K562 (cell line): Measurements from ENCODE around the gene TOMT. TPM values are rescaled to one million over a fixed set of nuclear protein-coding genes. Genes with fewer than 3 reads are reported as not detected.

Source experiments
- ATAC-seq: fragments of 200-7000 bp; cut with Tn5 transposase; 3 replicates; pipeline ENCODE4 v1.9.1; 2020; ENCODE audit warnings: moderate library complexity
- BruUV-seq: library from RNA; stranded (reverse); fragments of 400-500 nt; replicated peaks from 2 replicates; lab custom pipeline; 2021; lab: Mats Ljungman, UMichigan
- CTCF ChIA-PET: fragments of 300-600 bp; formaldehyde crosslinking; extraction: SDS; loops from one replicate; lab custom pipeline; 2021; ENCODE audit warnings: low intra/inter-chr PET ratio; lab: Yijun Ruan, JAX
- POLR2A ChIA-PET: fragments of 300-600, 350-650 bp; sonication (Branson Sonifier 250); formaldehyde crosslinking; extraction: SDS; loops from one replicate; lab custom pipeline; 2021; ENCODE audit warnings: antibody characterized with exemption, inconsistent platforms; lab: Yijun Ruan, JAX
- DNase-seq, 4 experiments: peaks; one replicate each; pipeline versions ENCODE4 v3.0.0 to v3.0.0-alpha.2; 2011 to 2018; ENCODE audit warnings: low spot score in 3 of 4, mixed read lengths in 3 of 4; ENCODE audit errors: extremely low read depth in 1 of 4
- FAIRE-seq: peaks from 2 replicates; lab custom pipeline; 2011; peaks lifted over from hg19 to GRCh38; lab: Jason Lieb, UNC
- H2AFZ ChIP-seq: 2 replicates; pipeline ENCODE4 v1.6.0; 2011; ENCODE audit warnings: low read depth, low read length, control low read depth, inconsistent platforms
- H3K27ac ChIP-seq: fragments of 200-600 bp; 3 replicates; pipeline ENCODE4 v1.8.0; 2011; ENCODE audit warnings: low read depth, mild to moderate bottlenecking, control low read depth, inconsistent platforms, low read length, moderate library complexity, mixed read lengths; ENCODE audit errors: extremely low read depth
- H3K27me3 ChIP-seq, 2 experiments: fragments of 300-600 bp in 1 of 2; 2 replicates in 1 of 2; 3 replicates in 1 of 2; pipeline versions ENCODE4 v1.6.0 to v1.8.0; 2011; ENCODE audit warnings: inconsistent platforms in 2 of 2, low read length in 2 of 2, mild to moderate bottlenecking in 1 of 2, mixed read lengths in 1 of 2, moderate library complexity in 1 of 2; ENCODE audit not compliant: control insufficient read depth in 2 of 2, insufficient read depth in 2 of 2
- H3K36me3 ChIP-seq: fragments of 300-600 bp; 3 replicates; pipeline ENCODE4 v1.8.0; 2011; ENCODE audit warnings: mild to moderate bottlenecking, low read length, inconsistent platforms; ENCODE audit not compliant: control insufficient read depth, insufficient read depth
- H3K4me1 ChIP-seq, 2 experiments: fragments of 200-600 bp in 1 of 2; replicated peaks in 1 of 2; 2 replicates in 1 of 2; 3 replicates in 1 of 2; pipeline versions ENCODE4 v1.5.1 to v1.8.0; 2011; ENCODE audit warnings: inconsistent platforms in 2 of 2, low read length in 2 of 2, mild to moderate bottlenecking in 1 of 2, mixed read lengths in 1 of 2, moderate library complexity in 1 of 2; ENCODE audit not compliant: control insufficient read depth in 2 of 2, insufficient read depth in 2 of 2
- H3K4me2 ChIP-seq: 2 replicates; pipeline ENCODE4 v1.6.1; 2011; ENCODE audit warnings: low read length, control low read depth, inconsistent platforms, mixed read lengths; ENCODE audit not compliant: insufficient read depth
- H3K4me3 ChIP-seq: fragments of 200-600 bp; sonication (generic), shearing (Covaris generic); 2 replicates; pipeline ENCODE4 v1.5.1; 2016; ENCODE audit warnings: control low read depth, inconsistent platforms
- H3K79me2 ChIP-seq: fragments of 200-600 bp; 3 replicates; pipeline ENCODE4 v1.8.0; 2011; ENCODE audit warnings: low read length, inconsistent platforms; ENCODE audit not compliant: control insufficient read depth, insufficient read depth
- H3K9ac ChIP-seq, 2 experiments: 2 replicates each; pipeline versions ENCODE4 v1.6.0 to v1.6.1; 2011; ENCODE audit warnings: low read depth in 2 of 2, low read length in 2 of 2, control low read depth in 1 of 2, inconsistent platforms in 1 of 2, mild to moderate bottlenecking in 1 of 2, mixed read lengths in 1 of 2; ENCODE audit not compliant: insufficient read depth in 1 of 2
- H3K9me1 ChIP-seq: one replicate; pipeline ENCODE4 v1.6.0; 2011; ENCODE audit warnings: inconsistent platforms, mild to moderate bottlenecking, low read length, moderate library complexity; ENCODE audit not compliant: control insufficient read depth, insufficient read depth
- H3K9me3 ChIP-seq: replicated peaks from 2 replicates; pipeline ENCODE4 v1.5.1; 2011; ENCODE audit warnings: low read depth, low read length, inconsistent platforms; ENCODE audit not compliant: control insufficient read depth, insufficient read depth
- H4K20me1 ChIP-seq: replicated peaks from 2 replicates; pipeline ENCODE4 v1.6.1; 2011; ENCODE audit warnings: low read length, inconsistent platforms, mixed read lengths; ENCODE audit not compliant: control insufficient read depth, insufficient read depth
- CBX1 ChIP-seq: sonication (generic); IDR thresholded peaks from 2 replicates; pipeline ENCODE4 v1.6.1; 2016; ENCODE audit warnings: antibody characterized with exemption, low read depth, mild to moderate bottlenecking
- GATA2 ChIP-seq: sonication (generic); formaldehyde crosslinking; IDR thresholded peaks from 2 replicates; pipeline ENCODE4 v1.4.0; 2020; ENCODE audit warnings: mild to moderate bottlenecking, missing genetic modification reagents
- GTF2E2 ChIP-seq: fragments of 200-800 bp; sonication (Bioruptor generic); IDR thresholded peaks from 2 replicates; pipeline ENCODE4 v1.6.1; 2016; ENCODE audit warnings: missing genetic modification characterization, missing compliant biosample characterization
- KAT2B ChIP-seq: IDR thresholded peaks from one replicate; pipeline ENCODE4 v1.6.1; 2012; ENCODE audit warnings: low read depth, mild to moderate bottlenecking, control low read depth, inconsistent platforms, low read length, moderate library complexity
- KDM1A ChIP-seq, 2 experiments: fragments of 450-650 bp; IDR thresholded peaks; 2 replicates each; pipeline ENCODE4 v1.6.1; 2016; ENCODE audit warnings: mild to moderate bottlenecking in 2 of 2
- L3MBTL2 ChIP-seq: fragments of 450-650 bp; IDR thresholded peaks from 2 replicates; pipeline ENCODE4 v1.6.1; 2016; ENCODE audit warnings: mild to moderate bottlenecking, moderate library complexity
- MXI1 ChIP-seq: IDR thresholded peaks from 2 replicates; pipeline ENCODE4 v1.6.1; 2011; ENCODE audit warnings: low read depth, mild to moderate bottlenecking, improper control_type of control experiment, low read length
- NFE2L1 ChIP-seq: fragments of 450-650 bp; IDR thresholded peaks from 2 replicates; pipeline ENCODE4 v1.6.1; 2016; ENCODE audit warnings: missing genetic modification characterization, low read depth, mild to moderate bottlenecking, missing compliant biosample characterization, moderate library complexity, borderline replicate concordance
- TEAD4 ChIP-seq, 2 experiments: sonication (generic) in 1 of 2; formaldehyde crosslinking in 1 of 2; IDR thresholded peaks; 2 replicates each; pipeline versions ENCODE4 v1.6.1 to v1.8.0; 2012 to 2022; ENCODE audit warnings: borderline replicate concordance in 1 of 2, inconsistent platforms in 1 of 2, low read length in 1 of 2, mild to moderate bottlenecking in 1 of 2, missing genetic modification reagents in 1 of 2
- TRIM28 ChIP-seq: fragments of 450-650 bp; IDR thresholded peaks from 2 replicates; pipeline ENCODE4 v1.6.1; 2017
- ZC3H4 ChIP-seq: sonication (generic); formaldehyde crosslinking; IDR thresholded peaks from 2 replicates; pipeline ENCODE4 v1.9.0; 2021; ENCODE audit warnings: missing genetic modification reagents, borderline replicate concordance
- ZNF133 ChIP-seq: fragments of 250-450 bp; sonication (Bioruptor Pico); IDR thresholded peaks from 2 replicates; pipeline ENCODE4 v1.4.0; 2020; ENCODE audit warnings: mild to moderate bottlenecking
- ZNF239 ChIP-seq: fragments of 250-450 bp; sonication (Bioruptor Pico); IDR thresholded peaks from 2 replicates; pipeline ENCODE4 v1.4.0; 2020; ENCODE audit warnings: mild to moderate bottlenecking
- ZNF583 ChIP-seq: fragments of 250-450 bp; sonication (Bioruptor Pico); IDR thresholded peaks from 2 replicates; pipeline ENCODE4 v1.4.0; 2020
- ZNF644 ChIP-seq: fragments of 200-800 bp; sonication (Bioruptor generic); IDR thresholded peaks from 2 replicates; pipeline ENCODE4 v1.6.1; 2016; ENCODE audit warnings: low read depth, missing genetic modification characterization, missing compliant biosample characterization
- WGBS: fragments of 100-300 bp; shearing (Covaris generic); methylation state at CpG from one replicate; pipeline ENCODE4 v1.1.6; 2016; ENCODE audit warnings: low coverage, mixed read lengths; ENCODE audit not compliant: insufficient coverage; ENCODE audit errors: missing lambda C conversion rate; 5-methylcytosine and 5-hydroxymethylcytosine counted together
- in situ Hi-C: fragments of 300-500 bp; cut with MboI; formaldehyde crosslinking; loops from 4 replicates; pipeline ENCODE4 v1.15.0; 2018; ENCODE audit warnings: inconsistent platforms, mixed read lengths
- intact Hi-C: fragments of 100-400 bp; cut with micrococcal nuclease; formaldehyde crosslinking; loops from 2 replicates; pipeline ENCODE4 v1.14.2; 2022
- polyA plus RNA-seq, 8 experiments: library from polyadenylated mRNA; depleted of rRNA in 4 of 8; stranded (reverse) in 5 of 8; unstranded in 3 of 8; fragments of >200 nt; fragmentation: Nextera tagmentation in 2 of 8; fragmentation: Illumina TruSeq in 1 of 8; extraction: Ambion mirVana in 2 of 8; extraction: Trizol in 1 of 8; gene quantifications; 2 replicates each; pipeline versions ENCODE4 v1.2.1 to v1.2.3, GENCODE V29; 2011 to 2014; ENCODE audit warnings: inconsistent platforms in 1 of 8, missing spikeins in 1 of 8
- total RNA-seq, 7 experiments: library from RNA; depleted of rRNA in 6 of 7; stranded (reverse); fragments of >200 nt in 6 of 7; fragmentation: Illumina TruSeq in 2 of 7; extraction: Trizol in 2 of 7; gene quantifications; 2 replicates each; pipeline versions ENCODE4 v1.2.1 to v1.2.3, GENCODE V29; 2011 to 2021; ENCODE audit warnings: low replicate concordance in 1 of 7
- TF ChIP-seq, protein P1 (sequence below): fragments of 450-650 bp; IDR thresholded peaks from 2 replicates; pipeline ENCODE4 v1.6.1; 2016
- TF ChIP-seq, protein P2 (sequence below): sonication (generic); formaldehyde crosslinking; IDR thresholded peaks from 2 replicates; pipeline ENCODE4 v1.8.0; 2022; ENCODE audit warnings: mild to moderate bottlenecking, missing genetic modification reagents
- TF ChIP-seq, protein P3 (sequence below), 2 experiments: IDR thresholded peaks in 1 of 2; conservative IDR thresholded peaks in 1 of 2; 2 replicates each; pipeline ENCODE4 v1.6.1; 2016; ENCODE audit warnings: low read depth in 2 of 2, mild to moderate bottlenecking in 1 of 2, missing compliant biosample characterization in 1 of 2, missing genetic modification characterization in 1 of 2, moderate library complexity in 1 of 2
- TF ChIP-seq, protein P4 (sequence below): fragments of 250-450 bp; sonication (Bioruptor Pico); IDR thresholded peaks from 2 replicates; pipeline ENCODE4 v1.8.0; 2021; ENCODE audit warnings: moderate library complexity, mild to moderate bottlenecking, inconsistent platforms

The TOMT gene
- total and polyA plus RNA-seq, 9 of the 15 experiments (the other 6 are each of a cell fraction or from before 2014, with no cell fraction given): not detected

DNA sequence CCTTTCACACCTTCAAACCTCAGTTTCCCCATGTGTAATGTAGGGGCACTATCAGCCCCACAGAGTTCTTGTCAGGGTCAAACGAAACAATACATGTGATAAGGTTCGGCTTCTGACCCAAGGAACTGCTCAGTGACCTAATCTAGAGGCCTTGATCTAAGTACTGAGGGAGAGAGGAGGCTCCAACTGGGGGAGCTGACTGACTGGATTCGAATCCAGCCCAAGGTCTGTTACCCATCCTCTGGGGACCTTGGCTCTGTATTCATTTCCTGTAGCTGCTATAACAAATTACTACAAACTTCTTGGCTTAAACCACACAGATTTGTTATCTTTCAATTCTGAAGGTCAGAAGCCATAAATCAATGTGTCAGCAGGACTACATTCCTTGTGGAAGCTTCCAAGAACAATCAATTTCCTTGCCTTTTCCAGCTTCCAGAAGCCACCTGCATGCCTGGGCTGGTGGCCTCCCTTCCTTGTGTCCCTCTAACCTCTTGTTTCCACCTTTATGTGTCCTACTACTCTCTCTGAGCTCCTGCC, 17.5 kb downstream of the TOMT start:
- no peaks in the 10 kb centered on the region for H3K27me3 ChIP-seq
- no peaks in the 10 kb centered on the region for H3K79me2 ChIP-seq
- H3K4me3 ChIP-seq: no peak overlapping the region
- ChIA-PET POLR2A (interaction anchor here (1.5 to 1.6 kb wide), 2 partner anchors 10 to 13 kb away, joined by 4 to 5 read pairs; partner anchors contain the start of gene ANAPC15), CTCF (no interaction called here)
- no TSS peak for BruUV-seq
- FAIRE-seq (no peak), DNase-seq (no peak), ATAC-seq (peak; percentile 18; the same call in 1 of the 3 replicates)
- H3K9me3 ChIP-seq: no peaks in the 10 kb centered on the region; the same call in 1 of the 2 replicates
- H3K9ac ChIP-seq: no peak overlapping the region
- intact Hi-C loops (no loop called here), in situ Hi-C loops (no loop called here)
- peak overlapping the region; percentile 36; the same call in 1 of the 2 replicates for H3K4me2 ChIP-seq
- no peaks in the 10 kb centered on the region for H3K9me1 ChIP-seq
- no peaks in the 10 kb centered on the region for H3K36me3 ChIP-seq
- H4K20me1 ChIP-seq: no peaks in the 10 kb centered on the region
- peaks cover 23 to 26% of the 10 kb centered on the region in 2 experiments for H3K4me1 ChIP-seq
- no peak overlapping the region for H2AFZ ChIP-seq
- 0% methylated on average over 3 of the region's 3 CpGs for WGBS
- no peak overlapping the region for H3K27ac ChIP-seq
- no peak for TF ChIP-seq ZNF239 (CRISPR knock-in tag)
- TF ChIP-seq KAT2B: no peak
- TF ChIP-seq, protein P1, sequence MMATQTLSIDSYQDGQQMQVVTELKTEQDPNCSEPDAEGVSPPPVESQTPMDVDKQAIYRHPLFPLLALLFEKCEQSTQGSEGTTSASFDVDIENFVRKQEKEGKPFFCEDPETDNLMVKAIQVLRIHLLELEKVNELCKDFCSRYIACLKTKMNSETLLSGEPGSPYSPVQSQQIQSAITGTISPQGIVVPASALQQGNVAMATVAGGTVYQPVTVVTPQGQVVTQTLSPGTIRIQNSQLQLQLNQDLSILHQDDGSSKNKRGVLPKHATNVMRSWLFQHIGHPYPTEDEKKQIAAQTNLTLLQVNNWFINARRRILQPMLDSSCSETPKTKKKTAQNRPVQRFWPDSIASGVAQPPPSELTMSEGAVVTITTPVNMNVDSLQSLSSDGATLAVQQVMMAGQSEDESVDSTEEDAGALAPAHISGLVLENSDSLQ: peak; percentile 96
- no peak for TF ChIP-seq ZNF644 (tag)
- TF ChIP-seq, protein P2, sequence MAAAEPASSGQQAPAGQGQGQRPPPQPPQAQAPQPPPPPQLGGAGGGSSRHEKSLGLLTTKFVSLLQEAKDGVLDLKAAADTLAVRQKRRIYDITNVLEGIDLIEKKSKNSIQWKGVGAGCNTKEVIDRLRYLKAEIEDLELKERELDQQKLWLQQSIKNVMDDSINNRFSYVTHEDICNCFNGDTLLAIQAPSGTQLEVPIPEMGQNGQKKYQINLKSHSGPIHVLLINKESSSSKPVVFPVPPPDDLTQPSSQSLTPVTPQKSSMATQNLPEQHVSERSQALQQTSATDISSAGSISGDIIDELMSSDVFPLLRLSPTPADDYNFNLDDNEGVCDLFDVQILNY: no peak
- no peak for TF ChIP-seq ZNF583 (CRISPR knock-in tag)
- no peak for TF ChIP-seq NFE2L1 (tag)
- no peak for TF ChIP-seq GTF2E2 (tag)
- TF ChIP-seq ZC3H4 (CRISPR knock-in tag): no peak
- TF ChIP-seq MXI1: no peak
- peak; percentile 26; the same call in 1 of the 2 replicates for TF ChIP-seq TEAD4 (IDR thresholded peaks at IDR 0.05; ENCODE audit: low read length)
- no peak for TF ChIP-seq TEAD4 (CRISPR knock-in tag; IDR thresholded peaks at IDR 0.05; ENCODE audit: borderline replicate concordance)
- TF ChIP-seq, protein P3, sequence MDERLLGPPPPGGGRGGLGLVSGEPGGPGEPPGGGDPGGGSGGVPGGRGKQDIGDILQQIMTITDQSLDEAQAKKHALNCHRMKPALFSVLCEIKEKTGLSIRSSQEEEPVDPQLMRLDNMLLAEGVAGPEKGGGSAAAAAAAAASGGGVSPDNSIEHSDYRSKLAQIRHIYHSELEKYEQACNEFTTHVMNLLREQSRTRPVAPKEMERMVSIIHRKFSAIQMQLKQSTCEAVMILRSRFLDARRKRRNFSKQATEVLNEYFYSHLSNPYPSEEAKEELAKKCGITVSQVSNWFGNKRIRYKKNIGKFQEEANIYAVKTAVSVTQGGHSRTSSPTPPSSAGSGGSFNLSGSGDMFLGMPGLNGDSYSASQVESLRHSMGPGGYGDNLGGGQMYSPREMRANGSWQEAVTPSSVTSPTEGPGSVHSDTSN (CRISPR knock-in tag; IDR thresholded peaks at IDR 0.05; ENCODE audit: low read depth): peak; percentile 84
- TF ChIP-seq, protein P3 (tag; conservative IDR thresholded peaks at IDR 0.05; ENCODE audit: low read depth): peak; percentile 95
- no peak for TF ChIP-seq TRIM28
- TF ChIP-seq CBX1: no peak
- no peak for TF ChIP-seq L3MBTL2
- TF ChIP-seq KDM1A (IDR thresholded peaks at IDR 0.05): peak in 1 of 2 experiments; percentile 34; a peak in 1 of 4 replicates
- TF ChIP-seq GATA2 (CRISPR knock-in tag): no peak
- TF ChIP-seq, protein P4, sequence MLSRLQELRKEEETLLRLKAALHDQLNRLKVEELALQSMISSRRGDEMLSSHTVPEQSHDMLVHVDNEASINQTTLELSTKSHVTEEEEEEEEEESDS (CRISPR knock-in tag): no peak
- TF ChIP-seq ZNF133: no peak
